ENCODE measurements around the gene NFKBIL1. TPM values are rescaled to one million over a fixed set of nuclear protein-coding genes. Genes with fewer than 3 reads are reported as not detected.
"Not testable (repeated sequence)": the region's sequence is repeated elsewhere in the genome, so short reads cannot be mapped to it uniquely, and the experiment has no call there.

NFKBIL1 gene
- total RNA-seq, 2 experiments from 2014 or later, result 21.8 to 23.2 TPM

DNA sequence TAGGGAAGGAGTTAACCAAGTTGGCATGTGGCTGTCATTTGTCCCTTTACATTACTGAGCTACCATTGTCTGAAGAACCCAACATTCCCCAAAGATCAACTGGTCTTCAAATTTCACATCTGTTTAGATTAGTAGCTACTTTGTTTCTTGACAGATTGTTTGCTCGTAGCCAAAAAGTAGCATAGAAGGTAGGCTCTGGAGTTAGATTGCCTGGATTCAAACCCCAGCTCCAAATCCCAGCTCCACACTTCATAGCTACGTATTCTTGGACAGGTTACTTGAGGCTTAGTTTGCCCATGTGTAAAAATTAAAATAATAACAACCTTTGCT lies 1.1 kb downstream of the NFKBIL1 start:
- Histone ChIP-seq H3K79me2 (ENCODE audit: insufficient read depth, low read depth, low read length) (peaks cover 17% of the 10 kb centered on the region), H3K4me3 (ENCODE audit: low read depth, low read length, poor library complexity, severe bottlenecking) (peak overlapping the region; percentile 67), H4K20me1 (ENCODE audit: insufficient read depth, low read length) (no peaks in the 10 kb centered on the region), H3K4me2 (ENCODE audit: low read length) (peak overlapping the region; percentile 82), H3K36me3 (ENCODE audit: insufficient read depth, low read length) (peaks cover 34% of the 10 kb centered on the region), H3K9me3 (ENCODE audit: low read length) (no peaks in the 10 kb centered on the region; the same call in 1 of the 2 replicates), H3K9me2 (ENCODE audit: insufficient read depth, low read length) (no peaks in the 10 kb centered on the region), H2AFZ (ENCODE audit: low read length) (no peak overlapping the region), H3K27ac (ENCODE audit: low read depth, low read length, poor library complexity, severe bottlenecking) (peak overlapping the region; percentile 64), H3K4me1 (ENCODE audit: insufficient read depth, low read length, poor library complexity, severe bottlenecking) (peaks cover 53% of the 10 kb centered on the region)
- ChIA-PET POLR2A (interaction anchor here (0.7 to 2.9 kb wide), 13 partner anchors 11 to 58 kb away, joined by 3 to 30 read pairs (median 5); partner anchors contain the start of genes LTB, NCR3 and TNF), CTCF (ENCODE audit: unreplicated experiment) (interaction anchor here (0.8 to 3.3 kb wide), 6 partner anchors 32 to 50 kb away, joined by 3 to 23 read pairs (median 4); partner anchors contain the start of gene NCR3)
- BruUV-seq (replicated peaks), result no TSS peak
- TF ChIP-seq CTCF (conservative IDR thresholded peaks at IDR 0.05; ENCODE audit: low read length), result no peak
- no peak for TF ChIP-seq EZH2phosphoT487 (IDR thresholded peaks at IDR 0.05; ENCODE audit: borderline replicate concordance, low read depth, low read length)
- intact Hi-C loops (cut with micrococcal nuclease; ENCODE audit: unreplicated experiment), result loop anchor here (10.0 kb wide), 1 partner anchor 246 kb away; the partner anchor contains the start of gene VARS1
- DNase-seq (ENCODE audit: low spot score), result no peak

GRCh38 chr6:31551371-31551770 lies 4.0 kb downstream of the NFKBIL1 start:
- H3K4me2 ChIP-seq (ENCODE audit: low read length), result 0 out of 2 replicates have a peak overlapping the region, but pooled peaks have one; percentile 24
- H4K20me1 ChIP-seq (ENCODE audit: insufficient read depth, low read length), result not testable (repeated sequence)
- DNase-seq (ENCODE audit: low spot score), result peak; percentile 67

More at GRCh38 chr6:31551371-31551770, 4.0 kb downstream of the NFKBIL1 start:
- BruUV-seq (replicated peaks); H3K9me2 ChIP-seq (ENCODE audit: insufficient read depth, low read length); H3K9me3 ChIP-seq (ENCODE audit: low read length); H3K27ac ChIP-seq (ENCODE audit: low read depth, low read length, poor library complexity, severe bottlenecking); H3K4me3 ChIP-seq (ENCODE audit: low read depth, low read length, poor library complexity, severe bottlenecking); H2AFZ ChIP-seq (ENCODE audit: low read length): not testable (repeated sequence)
- peaks cover 46% of the 10 kb centered on the region for H3K4me1 ChIP-seq (ENCODE audit: insufficient read depth, low read length, poor library complexity, severe bottlenecking)
- TF ChIP-seq CTCF (conservative IDR thresholded peaks at IDR 0.05; ENCODE audit: low read length), result peak; percentile 81
- peaks cover 43% of the 10 kb centered on the region for H3K36me3 ChIP-seq (ENCODE audit: insufficient read depth, low read length)
- ChIA-PET CTCF (ENCODE audit: unreplicated experiment) (interaction anchor here (0.7 to 2.5 kb wide), 7 partner anchors 9 to 47 kb away, joined by 3 to 32 read pairs (median 4); partner anchors contain the start of gene NCR3), POLR2A (interaction anchor here (0.8 to 3.2 kb wide), 9 partner anchors 9 to 109 kb away, joined by 3 to 34 read pairs (median 4); partner anchors contain the start of genes BAG6 and C6orf47)
- peaks cover 16% of the 10 kb centered on the region for H3K79me2 ChIP-seq (ENCODE audit: insufficient read depth, low read depth, low read length)
- intact Hi-C loops (cut with micrococcal nuclease; ENCODE audit: unreplicated experiment), result loop anchor here (1.0 kb wide), 1 partner anchor 47 kb away; no protein-coding TSS in a partner anchor

All from OCI-LY7 (cell line).